Measurements from ENCODE around the gene DIP2B. TPM values are rescaled to one million over a fixed set of nuclear protein-coding genes. Genes with fewer than 3 reads are reported as not detected.

Gene DIP2B
- total RNA-seq, 1 experiment from 2014 or later = 29.4 TPM

- TF ChIP-seq CTCF (conservative IDR thresholded peaks at IDR 0.05) (no peak), EZH2 (IDR thresholded peaks at IDR 0.05; ENCODE audit: low read depth) (no peak)
- CTCF ChIA-PET = interaction anchor here (0.6 kb wide), 1 partner anchor 221 kb away, joined by 5 read pairs; no protein-coding TSS in a partner anchor
- H3K27me3 ChIP-seq (ENCODE audit: insufficient read depth, low read depth) = no peaks in the 10 kb centered on the region
These were observed 150.7 kb downstream of the DIP2B start for GRCh38 chr12:50655374-50655921.

GRCh38 chr12:50659260-50659659 is 154.5 kb downstream of the DIP2B start:
- Histone ChIP-seq H3K27ac (no peak overlapping the region), H2AFZ (no peak overlapping the region), H3K4me2 (no peak overlapping the region), H3K27me3 (ENCODE audit: insufficient read depth, low read depth) (no peaks in the 10 kb centered on the region), H3K4me1 (replicated peaks; ENCODE audit: insufficient read depth) (peaks cover 5% of the 10 kb centered on the region), H3K36me3 (ENCODE audit: low read depth) (no peaks in the 10 kb centered on the region), H3K9me3 (ENCODE audit: insufficient read depth, low read depth) (no peaks in the 10 kb centered on the region), H4K20me1 (ENCODE audit: insufficient read depth) (no peaks in the 10 kb centered on the region; the same call in none of the 2 replicates), H3F3A (ENCODE audit: insufficient read depth, low read depth) (peaks cover 11% of the 10 kb centered on the region), H3K9me2 (ENCODE audit: insufficient read depth) (no peaks in the 10 kb centered on the region), H3K79me2 (ENCODE audit: low read depth) (peaks cover 2% of the 10 kb centered on the region; the same call in 1 of the 2 replicates), H3K4me3 (no peak overlapping the region)
- intact Hi-C loops (cut with micrococcal nuclease; ENCODE audit: unreplicated experiment) = no loop called here
- DNase-seq = no peak
- ChIA-PET CTCF (no interaction called here), POLR2A (ENCODE audit: unreplicated experiment) (no interaction called here)
- BruUV-seq (replicated peaks) = no TSS peak
- TF ChIP-seq EZH2 (IDR thresholded peaks at IDR 0.05; ENCODE audit: low read depth) (no peak), CTCF (conservative IDR thresholded peaks at IDR 0.05) (no peak)

More at GRCh38 chr12:50655374-50655921, 150.7 kb downstream of the DIP2B start:
- Histone ChIP-seq H3K9me2 (ENCODE audit: insufficient read depth) (no peaks in the 10 kb centered on the region), H3K79me2 (ENCODE audit: low read depth) (peaks cover 16% of the 10 kb centered on the region), H3K9me3 (ENCODE audit: insufficient read depth, low read depth) (no peaks in the 10 kb centered on the region; the same call in 1 of the 2 replicates), H4K20me1 (ENCODE audit: insufficient read depth) (no peaks in the 10 kb centered on the region; the same call in none of the 2 replicates), H3K27ac (no peak overlapping the region), H2AFZ (no peak overlapping the region), H3K4me1 (replicated peaks; ENCODE audit: insufficient read depth) (no peaks in the 10 kb centered on the region), H3K4me3 (no peak overlapping the region), H3K4me2 (no peak overlapping the region), H3K36me3 (ENCODE audit: low read depth) (no peaks in the 10 kb centered on the region), H3F3A (ENCODE audit: insufficient read depth, low read depth) (peaks cover 10% of the 10 kb centered on the region)
- no peak for DNase-seq
- intact Hi-C loops (cut with micrococcal nuclease; ENCODE audit: unreplicated experiment) = no loop called here
- POLR2A ChIA-PET (ENCODE audit: unreplicated experiment) = no interaction called here
- no TSS peak for BruUV-seq (replicated peaks)

- no peak for DNase-seq
- TF ChIP-seq EZH2 (IDR thresholded peaks at IDR 0.05; ENCODE audit: low read depth) (no peak), CTCF (conservative IDR thresholded peaks at IDR 0.05) (no peak)
- Histone ChIP-seq H4K20me1 (ENCODE audit: insufficient read depth) (no peaks in the 10 kb centered on the region; the same call in 1 of the 2 replicates), H3K79me2 (ENCODE audit: low read depth) (peaks cover 2% of the 10 kb centered on the region; the same call in 1 of the 2 replicates), H3K4me2 (no peak overlapping the region), H3K36me3 (ENCODE audit: low read depth) (no peaks in the 10 kb centered on the region), H3K9me2 (ENCODE audit: insufficient read depth) (no peaks in the 10 kb centered on the region), H3F3A (ENCODE audit: insufficient read depth, low read depth) (peaks cover 16% of the 10 kb centered on the region), H2AFZ (no peak overlapping the region), H3K27ac (no peak overlapping the region), H3K27me3 (ENCODE audit: insufficient read depth, low read depth) (no peaks in the 10 kb centered on the region), H3K4me3 (no peak overlapping the region), H3K4me1 (replicated peaks; ENCODE audit: insufficient read depth) (peaks cover 11% of the 10 kb centered on the region), H3K9me3 (ENCODE audit: insufficient read depth, low read depth) (no peaks in the 10 kb centered on the region)
- ChIA-PET CTCF (no interaction called here), POLR2A (ENCODE audit: unreplicated experiment) (no interaction called here)
- intact Hi-C loops (cut with micrococcal nuclease; ENCODE audit: unreplicated experiment) = no loop called here
- no TSS peak for BruUV-seq (replicated peaks)
These were observed 155.1 kb downstream of the DIP2B start for GRCh38 chr12:50659690-50660424.

Measured in PC-9 (cell line).